ENCODE results near the gene ISCU.

DNA sequence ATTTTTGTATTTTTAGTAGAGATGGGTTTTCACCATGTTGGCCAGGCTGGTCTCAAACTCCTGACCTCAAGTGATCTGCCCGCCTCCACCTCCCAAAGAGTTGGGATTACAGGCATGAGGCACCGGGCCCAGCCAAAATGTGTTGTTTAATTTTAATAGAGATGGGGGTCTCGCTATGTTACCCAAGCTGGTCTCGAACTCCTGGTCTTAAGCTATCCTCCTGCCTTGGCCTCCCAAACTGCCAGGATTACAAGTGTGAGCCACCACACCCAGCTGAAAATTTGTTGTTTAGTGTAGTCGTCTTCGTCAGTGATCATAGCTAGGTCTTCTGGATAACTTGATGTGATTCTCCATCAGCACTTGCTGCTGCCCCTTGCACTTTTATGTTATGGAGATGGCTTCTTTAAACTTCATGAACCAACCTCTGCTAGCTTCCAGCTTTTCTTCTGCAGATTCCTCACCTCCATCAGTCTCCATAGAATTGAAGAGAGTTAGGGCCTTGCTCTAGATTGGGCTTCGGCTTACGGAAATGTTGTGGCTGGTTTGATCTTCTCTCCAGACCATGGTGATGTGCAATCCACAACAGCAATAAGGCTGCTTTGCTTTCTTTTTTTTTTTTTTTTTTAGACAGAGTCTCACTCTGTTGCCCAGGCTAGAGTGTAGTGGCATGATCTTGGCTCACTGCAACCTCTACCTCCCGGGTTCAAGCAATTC, 13.0 kb downstream of the ISCU start:
- TF ChIP-seq EZH2 (IDR thresholded peaks at IDR 0.05), result no peak
- no peak for TF ChIP-seq POLR2AphosphoS5 (IDR thresholded peaks at IDR 0.05; ENCODE audit: borderline replicate concordance, low read depth, low read length)
- no peak for TF ChIP-seq FOXP2 (optimal IDR thresholded peaks at IDR 0.05; ENCODE audit: control extremely low read depth, extremely low read length, insufficient read depth)

Data from SK-N-MC (cell line).